ENCODE data around the gene CHD2. TPM values are rescaled to one million over a fixed set of nuclear protein-coding genes. Genes with fewer than 3 reads are reported as not detected.

CHD2 gene
- total RNA-seq, 1 experiment from 2014 or later = 85.0 TPM

- no peaks in the 10 kb centered on the region for H3K4me1 ChIP-seq
- H3K9me3 ChIP-seq = no peaks in the 10 kb centered on the region
- Mint-ChIP-seq H3K9me3 (ENCODE audit: unreplicated experiment) (no peaks in the 10 kb centered on the region), H3K27ac (ENCODE audit: unreplicated experiment) (no peak overlapping the region), H3K27me3 (ENCODE audit: insufficient read depth, unreplicated experiment) (no peaks in the 10 kb centered on the region), H3K4me1 (ENCODE audit: low read depth, unreplicated experiment) (no peaks in the 10 kb centered on the region), H3K36me3 (ENCODE audit: insufficient read depth, unreplicated experiment) (peaks cover 90% of the 10 kb centered on the region), H3K4me3 (ENCODE audit: unreplicated experiment) (no peak overlapping the region)
- CTCF ChIA-PET = no interaction called here
- DNase-seq = no peak
- H3K4me3 ChIP-seq (ENCODE audit: low read depth, low read length) = no peak overlapping the region
- H3K27me3 ChIP-seq (replicated peaks; ENCODE audit: control insufficient read depth, insufficient read depth, low read length) = no peaks in the 10 kb centered on the region
- TF ChIP-seq CTCF (IDR thresholded peaks at IDR 0.05; ENCODE audit: insufficient read depth in 1 of 2, low read depth in 1 of 2, low read length in 1 of 2, severe bottlenecking in 1 of 2, unreplicated experiment in 1 of 2) = no peak
- intact Hi-C loops (cut with micrococcal nuclease; ENCODE audit: unreplicated experiment) = no loop called here
- POLR2A ChIA-PET = no interaction called here
- no TSS peak for BruUV-seq (replicated peaks)
- H3K36me3 ChIP-seq (ENCODE audit: control insufficient read depth, insufficient read depth, low read length) = peaks cover 1% of the 10 kb centered on the region
Observed at GRCh38 chr15:92955706-92956105, 55.6 kb downstream of the CHD2 start.

- Mint-ChIP-seq H3K4me3 (ENCODE audit: unreplicated experiment) (no peak overlapping the region), H3K27ac (ENCODE audit: unreplicated experiment) (no peak overlapping the region), H3K9me3 (ENCODE audit: unreplicated experiment) (no peaks in the 10 kb centered on the region), H3K36me3 (ENCODE audit: insufficient read depth, unreplicated experiment) (peaks cover 90% of the 10 kb centered on the region), H3K27me3 (ENCODE audit: insufficient read depth, unreplicated experiment) (no peaks in the 10 kb centered on the region), H3K4me1 (ENCODE audit: low read depth, unreplicated experiment) (no peaks in the 10 kb centered on the region)
- H3K36me3 ChIP-seq (ENCODE audit: control insufficient read depth, insufficient read depth, low read length) = no peaks in the 10 kb centered on the region; the same call in none of the 2 replicates
- ChIA-PET POLR2A (no interaction called here), CTCF (no interaction called here)
- H3K9me3 ChIP-seq = no peaks in the 10 kb centered on the region
- BruUV-seq (replicated peaks) = no TSS peak
- intact Hi-C loops (cut with micrococcal nuclease; ENCODE audit: unreplicated experiment) = no loop called here
- no peak for TF ChIP-seq CTCF (IDR thresholded peaks at IDR 0.05; ENCODE audit: insufficient read depth in 1 of 2, low read depth in 1 of 2, low read length in 1 of 2, severe bottlenecking in 1 of 2, unreplicated experiment in 1 of 2)
- H3K4me1 ChIP-seq = no peaks in the 10 kb centered on the region
- DNase-seq = no peak
- no peak overlapping the region for H3K4me3 ChIP-seq (ENCODE audit: low read depth, low read length)
- no peaks in the 10 kb centered on the region for H3K27me3 ChIP-seq (replicated peaks; ENCODE audit: control insufficient read depth, insufficient read depth, low read length)
Observed at GRCh38 chr15:92958105-92958504, 58.0 kb downstream of the CHD2 start.

- no peak overlapping the region for H3K27ac Mint-ChIP-seq (ENCODE audit: unreplicated experiment)
- no peak for TF ChIP-seq CTCF (IDR thresholded peaks at IDR 0.05; ENCODE audit: insufficient read depth in 1 of 2, low read depth in 1 of 2, low read length in 1 of 2, severe bottlenecking in 1 of 2, unreplicated experiment in 1 of 2)
- no peaks in the 10 kb centered on the region for H3K9me3 Mint-ChIP-seq (ENCODE audit: unreplicated experiment)
- no TSS peak for BruUV-seq (replicated peaks)
- ChIA-PET POLR2A (no interaction called here), CTCF (no interaction called here)
- DNase-seq = no peak
- H3K36me3 Mint-ChIP-seq (ENCODE audit: insufficient read depth, unreplicated experiment) = peaks cover 93% of the 10 kb centered on the region
- no peaks in the 10 kb centered on the region for H3K9me3 ChIP-seq
- H3K36me3 ChIP-seq (ENCODE audit: control insufficient read depth, insufficient read depth, low read length) = no peaks in the 10 kb centered on the region; the same call in none of the 2 replicates
- no peaks in the 10 kb centered on the region for H3K4me1 Mint-ChIP-seq (ENCODE audit: low read depth, unreplicated experiment)
- no peak overlapping the region for H3K4me3 Mint-ChIP-seq (ENCODE audit: unreplicated experiment)
- intact Hi-C loops (cut with micrococcal nuclease; ENCODE audit: unreplicated experiment) = no loop called here
- H3K4me1 ChIP-seq = no peaks in the 10 kb centered on the region
- H3K4me3 ChIP-seq (ENCODE audit: low read depth, low read length) = no peak overlapping the region
- H3K27me3 ChIP-seq (replicated peaks; ENCODE audit: control insufficient read depth, insufficient read depth, low read length) = no peaks in the 10 kb centered on the region
- no peaks in the 10 kb centered on the region for H3K27me3 Mint-ChIP-seq (ENCODE audit: insufficient read depth, unreplicated experiment)
Observed at GRCh38 chr15:92959219-92959618, 59.1 kb downstream of the CHD2 start.

Measured in Caco-2 (cell line).